HEK293 (cell line): Measurements from ENCODE around the gene CD48.

ENCODE experiments used
- CTCF ChIP-seq: fragments of 450-650 bp; formaldehyde crosslinking; IDR thresholded peaks from 2 replicates; pipeline ENCODE4 v1.5.1; 2016; ENCODE audit warnings: missing biosample characterization, missing genetic modification characterization
- MEIS1 ChIP-seq: sonication (generic); formaldehyde crosslinking; IDR thresholded peaks from 2 replicates; pipeline ENCODE4 v1.8.1; 2022; ENCODE audit warnings: missing genetic modification reagents, mild to moderate bottlenecking, borderline replicate concordance
- PRDM4 ChIP-seq: fragments of 450-650 bp; formaldehyde crosslinking; IDR thresholded peaks from 2 replicates; pipeline ENCODE4 v1.5.1; 2017; ENCODE audit warnings: missing biosample characterization, missing genetic modification characterization
- SALL2 ChIP-seq: fragments of 450-650 bp; formaldehyde crosslinking; IDR thresholded peaks from 2 replicates; pipeline ENCODE4 v1.5.0; 2017; ENCODE audit warnings: missing biosample characterization, mild to moderate bottlenecking, missing genetic modification characterization, borderline replicate concordance
- ZNF623 ChIP-seq: fragments of 450-650 bp; formaldehyde crosslinking; IDR thresholded peaks from 2 replicates; pipeline ENCODE4 v1.5.1; 2016; ENCODE audit warnings: missing biosample characterization, missing genetic modification characterization

DNA sequence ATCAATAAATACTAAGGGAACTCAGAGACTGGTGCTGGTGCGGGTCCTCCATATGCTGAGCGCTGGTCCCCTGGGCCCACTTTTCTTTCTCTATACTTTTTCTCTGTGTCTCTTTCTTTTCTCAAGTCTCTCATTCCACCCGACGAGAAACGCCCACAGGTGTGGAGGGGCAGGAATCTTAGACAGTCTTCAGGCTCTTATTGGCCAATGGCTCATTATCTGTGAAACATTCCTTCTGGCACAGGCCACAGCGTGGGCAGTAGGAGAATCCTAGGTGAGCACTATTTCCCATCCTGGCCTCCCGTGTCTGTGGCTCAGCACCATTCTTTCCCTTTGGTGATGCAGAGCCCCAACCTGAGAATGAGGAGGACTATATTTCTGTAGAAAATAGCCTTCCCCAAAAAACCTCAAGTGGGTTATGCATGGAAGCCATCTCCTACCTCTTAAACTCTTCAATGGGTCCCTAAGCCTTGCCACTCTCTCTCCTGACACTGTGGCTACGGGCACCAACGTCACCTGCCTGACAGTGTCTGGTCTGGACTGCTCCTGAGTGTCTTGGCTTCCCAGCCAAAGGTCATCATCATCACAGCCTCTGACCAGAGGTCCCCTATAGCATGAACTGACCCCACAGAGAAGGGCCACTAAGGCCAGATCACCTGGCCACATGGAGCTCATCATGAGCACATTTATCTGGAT is 58.5 kb downstream of the CD48 start:
- TF ChIP-seq ZNF623 (no peak), MEIS1 (CRISPR knock-in tag) (no peak), SALL2 (tag by site-specific recombination) (no peak), CTCF (tag by site-specific recombination) (no peak), PRDM4 (no peak)
